HG03521 (cell line): ENCODE data around the gene CCDC50.

Source experiments
- ATAC-seq: cut with Tn5 transposase; IDR thresholded peaks from one replicate; pipeline ENCODE4 v1.9.1; 2021; ENCODE audit warnings: mild to moderate bottlenecking, moderate library complexity; ENCODE audit not compliant: unreplicated experiment

CCDC50 gene

GRCh38 chr3:191345334-191345733 lies 16.1 kb downstream of the CCDC50 start:
- no peak for ATAC-seq

- no peak for ATAC-seq
Observed at GRCh38 chr3:191347228-191347627, 18.0 kb downstream of the CCDC50 start.

DNA sequence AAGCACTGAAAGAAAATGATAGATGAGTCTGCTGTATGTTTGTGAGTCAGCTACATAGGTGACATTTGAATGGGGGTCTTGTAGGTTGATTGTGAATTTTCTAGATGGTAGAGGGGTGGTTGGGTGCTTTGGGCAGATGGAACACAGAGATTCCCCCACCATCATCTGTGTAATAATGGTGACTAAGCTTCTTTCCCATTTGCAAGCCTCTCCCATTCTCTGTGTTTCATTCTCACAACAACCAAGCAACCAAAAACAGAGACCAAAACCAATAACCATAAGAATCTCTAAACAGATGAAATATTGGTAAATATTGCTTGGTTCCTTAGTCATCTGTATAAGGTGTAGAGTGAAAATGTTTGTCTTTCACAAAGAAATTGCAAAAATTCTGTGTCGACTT lies 18.9 kb downstream of the CCDC50 start:
- ATAC-seq = no peak

GRCh38 chr3:191350396-191351090 lies 21.3 kb downstream of the CCDC50 start:
- no peak for ATAC-seq

DNA sequence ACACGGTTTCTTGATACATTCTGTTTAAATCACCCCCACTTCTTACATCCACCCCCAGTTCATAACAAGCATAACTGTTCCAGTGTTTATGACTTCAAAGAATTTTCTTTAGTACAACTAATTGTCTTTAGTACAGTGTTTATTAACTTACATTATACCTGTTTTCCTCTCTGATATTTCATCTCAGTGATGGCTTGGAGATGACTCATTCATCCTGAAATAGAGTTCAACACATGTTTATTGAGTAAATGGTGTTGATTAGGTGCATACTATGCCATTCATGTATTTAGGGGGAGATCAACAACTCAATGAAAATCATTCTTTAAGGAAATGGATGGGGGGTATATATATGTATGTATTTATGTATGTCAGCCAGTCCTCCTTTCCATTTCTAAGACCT lies 22.8 kb downstream of the CCDC50 start:
- no peak for ATAC-seq

- peak; percentile 33 for ATAC-seq
Observed at GRCh38 chr3:191353022-191353777, 24.0 kb downstream of the CCDC50 start.

DNA sequence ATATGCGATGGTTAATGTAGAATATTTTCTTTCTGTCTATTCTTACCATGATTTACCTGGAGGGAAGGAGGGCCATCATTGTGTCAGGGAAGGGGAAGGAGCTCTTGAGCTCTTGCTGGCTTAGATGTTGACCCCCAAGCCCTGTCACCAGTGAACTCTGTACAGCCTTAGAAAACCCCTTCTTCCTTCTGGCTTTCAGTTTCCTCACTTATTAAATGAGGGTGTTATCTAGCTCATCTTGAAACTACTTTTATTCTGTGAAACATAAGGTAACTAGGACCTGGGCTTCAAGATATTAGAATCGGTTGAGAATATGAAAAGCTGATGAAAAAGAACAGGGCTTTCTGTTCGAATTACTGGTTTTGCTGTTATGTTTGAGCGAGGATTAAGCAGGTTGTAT lies 26.2 kb downstream of the CCDC50 start:
- peak; percentile 77 for ATAC-seq

DNA sequence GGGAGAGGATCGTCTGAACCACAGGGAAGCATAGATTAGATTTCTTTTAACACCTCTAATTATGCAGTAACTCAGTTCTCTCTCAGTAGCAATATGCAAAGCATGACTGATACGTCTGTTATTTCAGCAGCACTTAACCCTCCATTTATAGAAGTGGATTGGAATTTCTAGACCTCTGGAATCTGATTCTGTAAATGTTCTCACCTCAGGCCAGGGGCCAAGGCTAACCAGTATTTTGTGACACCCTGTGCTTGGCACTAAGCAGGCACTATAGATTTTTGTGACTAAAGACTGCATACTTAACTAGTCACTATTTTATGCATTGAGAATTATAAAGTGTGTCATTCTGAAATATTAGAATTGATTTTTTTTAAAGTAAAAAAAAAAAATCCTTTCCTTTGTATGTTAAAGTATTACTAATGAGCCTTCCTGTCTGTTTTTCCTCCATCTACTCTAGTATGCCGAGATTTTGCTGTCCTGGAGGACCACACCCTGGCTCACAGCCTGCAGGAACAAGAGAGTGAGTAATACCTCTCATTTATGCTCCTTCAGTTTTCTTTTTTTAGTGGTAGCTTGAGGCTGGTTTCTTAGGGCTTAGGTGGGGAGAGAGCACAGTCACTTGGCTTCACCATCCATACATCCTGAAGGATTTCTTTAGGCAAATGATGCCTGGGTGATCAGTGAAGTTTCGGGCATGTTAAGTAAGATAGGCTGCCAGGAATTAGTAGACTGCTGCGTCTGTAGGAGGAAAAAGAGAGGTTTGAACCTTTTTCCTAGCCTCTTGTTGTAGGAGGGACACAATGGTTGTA lies 27.6 kb downstream of the CCDC50 start:
- no peak for ATAC-seq

DNA sequence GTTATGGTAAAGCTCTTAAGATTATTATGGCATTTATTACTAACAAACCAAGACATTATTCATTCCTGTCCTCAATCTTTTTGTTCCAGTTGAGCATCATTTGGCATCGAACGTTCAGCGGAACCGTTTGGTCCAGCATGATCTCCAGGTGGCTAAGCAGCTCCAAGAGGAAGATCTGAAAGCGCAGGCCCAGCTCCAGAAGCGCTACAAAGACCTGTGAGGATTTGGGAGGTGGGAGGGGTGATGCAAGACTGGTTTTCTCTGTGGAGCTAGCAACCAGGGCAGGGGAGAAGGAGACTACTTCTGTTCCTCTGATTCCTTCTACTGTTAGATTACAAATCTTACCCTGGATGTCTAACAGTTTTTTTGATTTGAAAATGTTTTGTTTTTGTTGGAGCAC lies 28.7 kb downstream of the CCDC50 start:
- no peak for ATAC-seq

GRCh38 chr3:191358929-191359328 lies 29.7 kb downstream of the CCDC50 start:
- no peak for ATAC-seq

DNA sequence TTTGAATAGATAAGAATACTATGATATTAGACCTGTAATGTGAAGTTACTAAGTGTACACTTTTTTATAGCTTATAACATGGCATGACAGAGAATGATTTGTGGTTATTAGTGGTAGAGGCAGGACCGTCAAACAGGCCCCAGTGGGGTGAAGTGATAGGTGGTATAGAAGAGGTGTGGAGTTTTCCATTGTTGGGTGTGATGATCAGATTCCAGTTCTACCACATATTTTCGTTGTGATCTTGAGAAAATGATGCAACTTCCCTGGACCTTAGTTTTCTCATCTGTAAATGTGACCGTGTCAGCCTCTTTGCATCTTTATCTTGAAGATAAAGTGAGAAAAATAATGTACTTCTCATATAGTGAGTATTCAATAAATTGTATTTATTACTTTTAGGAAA lies 31.4 kb downstream of the CCDC50 start:
- ATAC-seq = no peak

- no peak for ATAC-seq
Observed at GRCh38 chr3:191361456-191361855, 32.3 kb downstream of the CCDC50 start.

DNA sequence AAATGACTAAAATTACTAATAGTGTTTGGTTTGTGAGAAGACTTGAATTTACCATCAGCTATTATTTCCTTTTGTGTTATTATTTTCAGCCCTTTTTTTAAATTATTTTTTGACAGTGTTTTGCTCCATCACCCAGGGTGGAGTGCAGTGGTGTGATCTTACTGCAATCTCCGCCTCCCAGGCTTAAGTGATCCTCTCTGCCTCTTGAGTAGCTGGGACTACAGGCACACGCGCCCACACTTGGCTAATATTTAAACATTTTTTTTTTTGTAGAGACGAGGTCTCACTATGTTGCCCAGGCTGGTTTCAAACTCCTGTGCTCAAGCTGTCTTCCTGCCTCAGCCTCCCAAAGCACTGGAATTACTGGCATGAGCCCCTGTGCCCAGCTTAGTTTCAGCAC lies 32.8 kb downstream of the CCDC50 start:
- no peak for ATAC-seq

- ATAC-seq = no peak
Observed at GRCh38 chr3:191362524-191363090, 33.4 kb downstream of the CCDC50 start.

GRCh38 chr3:191363221-191363620 lies 34.0 kb downstream of the CCDC50 start:
- no peak for ATAC-seq

DNA sequence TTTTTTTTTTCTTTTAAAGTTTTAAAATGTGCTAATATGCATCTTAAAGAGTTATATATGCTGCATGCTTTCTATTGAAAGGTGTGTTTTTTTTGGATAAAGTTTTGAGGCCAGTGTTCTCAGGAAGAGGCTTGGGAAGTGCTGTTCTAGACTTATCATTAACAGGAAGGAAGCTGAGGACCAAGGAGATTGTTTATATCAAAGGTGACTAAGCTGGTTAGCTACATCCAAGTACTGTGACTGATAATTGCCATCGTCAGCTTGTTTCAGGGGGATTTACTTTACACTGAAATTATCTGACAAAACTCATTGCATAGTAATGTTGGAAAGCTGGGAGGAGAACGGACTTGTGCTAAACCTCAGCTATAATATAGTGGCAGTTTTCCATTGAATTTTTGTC lies 37.5 kb downstream of the CCDC50 start:
- ATAC-seq = no peak

GRCh38 chr3:191368755-191369615 lies 39.8 kb downstream of the CCDC50 start:
- ATAC-seq = no peak

DNA sequence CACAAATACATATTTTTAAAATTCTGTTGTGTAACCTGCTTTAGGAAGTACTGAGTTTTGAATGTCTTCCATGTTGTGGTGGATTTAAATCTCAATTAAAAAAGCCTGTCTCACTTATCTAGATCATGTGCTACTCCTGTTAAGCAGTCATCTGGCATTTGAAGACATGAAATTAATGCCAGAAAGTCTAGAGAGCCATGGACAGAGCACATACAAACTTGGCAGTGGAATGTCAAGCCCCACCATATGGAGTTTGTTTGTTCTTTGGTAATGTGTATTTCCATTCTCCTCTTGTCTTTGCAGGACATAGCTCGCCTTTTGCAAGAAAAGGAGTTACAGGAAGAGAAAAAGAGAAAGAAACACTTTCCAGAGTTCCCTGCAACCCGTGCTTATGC lies 40.4 kb downstream of the CCDC50 start:
- ATAC-seq = no peak

DNA sequence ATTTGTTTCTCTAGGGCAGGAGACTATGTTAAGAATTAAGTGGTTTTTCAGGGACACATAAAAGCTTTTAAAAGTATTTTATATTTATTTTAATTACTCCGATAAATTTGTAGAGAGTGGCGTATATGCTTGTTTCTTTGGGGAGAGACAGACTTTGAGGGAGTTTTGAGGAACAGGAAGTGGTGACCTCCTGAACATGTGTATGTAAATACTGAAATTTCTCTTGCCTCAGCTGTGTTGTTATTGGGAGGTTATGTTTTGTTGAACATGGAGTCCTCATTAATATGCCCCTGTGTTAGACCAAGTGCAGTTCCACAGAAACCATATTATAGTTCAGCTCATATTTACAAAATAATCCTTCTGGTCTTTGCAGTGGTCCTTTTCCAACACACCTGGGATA lies 42.9 kb downstream of the CCDC50 start:
- ATAC-seq = no peak

DNA sequence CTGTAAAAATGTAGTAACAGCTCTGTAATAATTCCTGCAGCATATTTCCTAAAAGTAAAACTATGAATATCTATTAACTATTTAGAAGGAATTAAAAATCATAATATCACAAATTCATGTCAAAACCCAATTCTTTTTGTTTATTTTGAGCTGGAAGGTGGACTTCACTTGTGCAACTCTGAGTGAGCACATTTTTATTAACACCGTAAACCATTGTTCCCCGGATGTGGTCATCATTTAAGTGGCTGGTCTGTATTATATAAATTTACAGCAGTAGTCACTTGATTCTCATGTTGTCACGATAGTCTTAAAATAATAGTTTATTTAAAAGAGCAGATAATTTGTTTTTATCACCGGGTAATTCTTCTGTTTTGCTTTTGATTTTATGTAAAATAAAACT lies 44.1 kb downstream of the CCDC50 start:
- ATAC-seq = no peak
